ENCODE results near the gene TNXB.
"Not testable (repeated sequence)": the region's sequence is repeated elsewhere in the genome, so short reads cannot be mapped to it uniquely, and the experiment has no call there.

TNXB gene

DNA sequence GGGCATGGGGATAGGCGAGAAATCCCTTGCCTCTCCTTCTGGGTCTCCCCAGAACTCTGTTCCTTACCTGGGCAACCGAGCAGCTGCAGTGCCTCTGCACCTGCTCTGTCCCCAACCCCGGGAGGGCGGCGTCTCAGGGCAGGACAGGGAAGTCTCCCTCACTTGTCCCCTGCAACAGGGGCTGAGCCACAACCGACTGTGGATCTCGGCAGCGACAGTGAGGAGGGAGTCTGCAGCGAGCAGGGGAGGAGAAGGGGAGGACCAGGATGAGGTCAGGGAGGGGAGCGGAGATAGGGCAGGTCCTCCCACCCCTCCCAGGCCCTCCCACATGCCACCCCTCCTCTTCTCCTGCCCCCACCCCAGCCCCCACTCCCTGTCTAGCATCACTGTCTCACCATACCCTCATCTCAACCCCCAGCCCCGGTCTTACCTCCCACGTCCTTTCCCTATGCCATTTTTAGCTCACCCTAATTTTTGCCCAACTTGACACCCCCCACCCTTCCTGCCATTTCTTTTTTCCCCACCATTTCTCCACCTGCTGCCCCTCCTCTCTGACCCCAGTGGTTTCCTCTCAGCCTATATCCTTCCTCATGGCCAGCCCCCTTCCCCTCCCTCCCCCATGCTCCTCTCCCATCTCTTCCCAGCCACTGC lies at the start of gene TNXB:
TSS of gene TNXB (minus strand) at position 225 of the 651 bp plus-strand sequence. CDS start 11,140 bp downstream, outside the sequence.
- no peak for DNase-seq

DNA sequence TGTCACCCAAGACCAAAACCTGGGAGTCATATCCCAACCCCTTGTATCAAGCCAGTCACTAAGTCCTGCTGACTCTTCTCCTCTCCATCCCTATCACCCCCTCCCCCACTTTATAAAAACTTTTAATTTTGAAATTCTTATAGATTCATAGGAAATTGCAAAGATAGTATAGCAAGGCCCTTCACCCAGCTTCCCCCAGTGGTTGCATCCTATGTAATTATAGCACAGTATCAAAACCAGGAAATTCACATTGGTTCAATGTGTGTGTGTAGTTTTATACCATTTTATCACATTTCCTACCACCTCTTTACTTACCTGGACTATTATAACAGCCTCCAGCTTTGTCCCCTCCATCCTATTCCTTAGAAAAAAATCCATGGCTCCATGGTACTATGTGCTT lies 48.9 kb upstream of the TNXB start:
- DNase-seq = no peak

DNA sequence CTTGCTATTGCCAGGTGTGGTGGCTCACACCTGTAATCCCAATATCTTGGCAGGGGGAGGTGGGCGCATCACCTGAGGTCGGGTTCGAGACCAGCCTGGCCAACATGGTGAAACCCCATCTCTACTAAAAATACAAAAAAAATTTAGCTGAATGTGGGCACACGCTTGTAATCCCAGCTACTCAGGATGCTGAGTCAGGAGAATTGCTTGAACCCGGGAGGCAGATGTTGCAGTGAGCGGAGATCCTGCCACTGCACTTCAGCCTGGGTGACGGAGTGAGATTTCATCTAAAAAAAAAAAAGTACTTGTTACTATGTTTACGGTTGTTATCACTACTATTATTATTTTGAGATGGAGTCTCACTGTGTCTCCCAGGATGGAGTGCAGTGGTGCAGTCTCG lies 47.8 kb upstream of the TNXB start:
- no peak for DNase-seq

GRCh38 chr6:32154514-32155161 lies 45.5 kb upstream of the TNXB start:
- peak; percentile 73 for DNase-seq

DNA sequence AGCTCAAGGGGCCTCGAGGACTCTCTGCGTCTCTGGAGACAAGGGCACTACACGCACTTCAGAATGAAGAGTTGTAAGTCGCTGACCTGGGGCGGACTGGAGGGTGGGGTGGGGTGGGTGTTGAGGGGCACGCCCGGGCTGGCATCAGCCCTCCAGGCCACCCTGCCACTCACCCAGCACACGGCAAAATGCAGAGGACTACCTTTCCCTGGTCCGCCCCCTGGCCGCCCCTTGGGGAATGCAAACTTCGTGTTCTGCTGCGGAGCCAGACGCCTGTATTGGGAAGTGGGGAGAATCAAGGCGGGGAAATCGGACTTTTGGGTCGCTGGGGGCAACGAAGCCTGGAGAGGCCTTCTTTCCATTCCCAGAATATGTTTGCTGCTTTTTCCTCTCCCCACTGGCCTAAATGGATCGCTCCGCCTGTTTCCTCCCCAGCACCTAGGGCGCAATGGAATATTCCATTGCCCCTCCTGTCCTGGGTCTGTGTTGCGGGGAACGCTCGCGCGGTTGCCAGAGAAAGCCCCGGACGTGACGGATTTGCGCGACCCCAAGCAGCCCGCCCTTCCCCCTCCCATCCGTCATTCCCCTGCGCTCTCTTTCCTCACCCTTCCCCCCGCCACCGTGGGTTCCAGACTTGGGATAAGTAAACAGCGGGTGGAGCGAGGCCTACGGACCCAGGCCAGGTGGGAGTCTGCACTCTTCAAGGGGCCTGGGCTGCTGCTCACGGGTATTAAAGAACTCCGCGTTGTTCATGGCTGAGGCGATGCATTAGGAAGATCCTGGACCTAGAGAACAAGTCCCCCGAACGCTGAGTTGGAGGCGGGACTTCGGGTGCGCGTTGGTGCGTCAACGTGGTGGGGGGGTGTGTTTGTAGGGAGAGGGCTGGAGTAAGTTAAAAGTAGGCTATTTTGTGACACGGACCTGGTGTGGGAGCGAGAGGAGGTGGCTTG lies 44.7 kb upstream of the TNXB start, which contains the start of gene PPT2:
TSS of gene PPT2 (plus strand) at position 578 of the 950 bp plus-strand sequence. CDS start 454 bp downstream, outside the sequence.
- peak; percentile 83 for DNase-seq

DNA sequence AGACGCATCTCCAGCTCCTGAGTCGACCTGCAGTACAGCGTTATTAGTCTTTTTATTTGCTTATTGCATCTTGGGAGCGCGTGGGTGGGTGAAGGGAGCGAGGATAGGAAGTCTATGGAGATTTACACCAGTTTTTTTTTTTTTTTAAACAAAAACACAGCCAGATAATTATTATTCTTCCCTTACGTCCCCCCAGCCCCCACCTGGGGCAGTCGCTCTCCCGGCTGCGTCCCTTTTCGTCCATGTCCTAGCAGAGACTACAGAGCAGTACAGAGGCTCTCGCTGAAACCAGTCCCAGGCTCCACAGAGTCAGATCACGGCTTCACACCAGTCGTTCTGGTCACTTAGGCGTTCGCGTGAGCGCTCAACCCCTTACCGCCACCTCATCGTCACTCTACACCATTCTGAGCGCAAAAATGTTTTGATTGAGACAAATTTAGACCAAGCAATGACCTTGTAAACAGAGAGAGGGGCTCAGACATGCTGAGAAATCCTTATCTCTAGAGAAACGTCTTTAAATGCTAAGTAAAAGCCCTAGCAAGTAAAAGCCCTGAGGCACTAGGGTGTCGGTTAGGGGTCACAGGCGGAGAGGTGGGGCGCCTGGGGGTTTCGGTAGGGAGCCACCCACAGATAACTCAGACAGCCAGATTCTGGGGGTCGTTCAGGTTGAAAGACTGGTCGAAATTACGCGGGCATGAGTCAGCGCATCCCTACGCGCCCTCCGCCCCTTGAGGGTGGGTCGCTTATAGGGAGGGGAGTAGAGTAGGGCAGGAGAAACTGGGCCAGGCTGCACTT lies 43.8 kb upstream of the TNXB start:
- DNase-seq = peak; percentile 54

- DNase-seq = no peak
Measured at GRCh38 chr6:32151863-32152768, 43.0 kb upstream of the TNXB start, which contains the start of gene PRRT1. Gene PRRT1 (minus strand): TSS chr6:32151939. CDS start chr6:32151827, 112 bp downstream.

GRCh38 chr6:32151181-32151862 lies 42.2 kb upstream of the TNXB start:
- DNase-seq = no peak

DNA sequence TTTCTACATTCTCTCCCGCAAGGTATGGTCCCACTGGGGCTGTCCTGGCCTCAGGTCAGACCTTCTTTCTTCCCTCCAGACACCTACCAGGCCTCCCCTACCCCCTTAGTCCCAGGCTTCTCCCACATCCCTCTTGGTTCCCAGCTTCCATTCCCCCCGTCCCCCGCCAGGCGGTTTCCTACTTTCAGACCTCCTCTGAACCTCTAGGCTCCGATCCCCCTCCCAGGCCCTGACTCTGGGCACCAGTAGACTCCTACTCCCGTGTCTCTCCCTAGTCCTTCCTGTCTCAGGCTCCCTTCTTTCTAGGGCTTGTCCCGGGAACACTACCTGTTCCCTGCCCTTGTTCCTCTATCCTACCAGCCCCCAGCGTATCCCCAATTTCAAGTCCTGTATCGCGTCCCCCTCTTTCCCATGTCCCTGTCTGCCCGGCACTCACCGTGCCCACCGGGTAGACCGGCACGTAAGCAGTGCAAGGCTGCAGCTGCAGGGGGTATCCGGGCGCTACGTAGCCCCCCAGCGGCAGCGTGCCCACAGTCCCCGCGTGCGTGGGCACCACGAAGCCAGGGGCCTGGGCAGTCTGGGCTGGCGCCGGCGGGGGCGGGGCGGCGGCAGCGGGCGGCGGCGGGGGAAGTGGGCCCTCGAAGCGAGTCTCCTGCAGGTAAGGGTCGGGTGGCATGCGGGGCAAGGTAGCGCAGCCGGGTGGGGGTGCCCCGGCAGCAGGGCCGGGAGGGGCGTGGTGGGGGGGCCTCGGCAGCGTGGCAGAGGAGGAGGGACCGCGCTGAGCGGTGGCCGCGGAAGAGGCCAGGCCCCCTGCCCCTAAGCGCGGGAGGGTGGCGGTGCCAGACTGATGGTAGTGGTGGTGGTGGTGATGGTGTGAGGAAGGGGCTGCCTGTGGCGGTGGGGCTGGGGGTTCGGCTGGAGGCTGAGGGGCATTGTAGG lies 41.1 kb upstream of the TNXB start:
- DNase-seq = no peak

GRCh38 chr6:32149092-32149755 lies 40.1 kb upstream of the TNXB start:
- no peak for DNase-seq

- DNase-seq = no peak
Measured at GRCh38 chr6:32148289-32149091, 39.4 kb upstream of the TNXB start.

GRCh38 chr6:32147401-32148132 lies 38.4 kb upstream of the TNXB start:
- no peak for DNase-seq

GRCh38 chr6:32146687-32147086 lies 37.5 kb upstream of the TNXB start:
- DNase-seq = no peak

GRCh38 chr6:32146287-32146686 lies 37.1 kb upstream of the TNXB start:
- no peak for DNase-seq

DNA sequence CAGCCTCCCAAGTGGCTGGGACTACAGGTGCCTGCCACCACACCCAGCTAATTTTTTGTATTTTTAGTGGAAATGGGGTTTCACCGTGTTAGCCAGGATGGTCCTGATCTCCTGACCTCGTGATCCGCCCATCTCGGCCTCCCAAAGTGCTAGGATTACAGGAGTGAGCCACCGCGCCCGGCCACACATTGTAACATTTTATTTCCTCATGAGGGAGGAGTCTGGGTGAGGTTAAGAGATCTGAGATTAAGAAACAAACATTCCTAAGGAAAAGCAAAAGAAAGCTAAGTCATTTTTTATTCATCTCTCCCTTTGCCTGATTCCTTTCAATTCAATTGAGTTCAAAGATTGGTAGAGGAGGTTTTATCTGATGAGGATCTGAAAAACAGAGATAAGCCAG lies 35.1 kb upstream of the TNXB start:
- DNase-seq = not testable (repeated sequence)

GRCh38 chr6:32140420-32141046 lies 31.4 kb upstream of the TNXB start:
- DNase-seq = no peak

- DNase-seq = no peak
Measured at GRCh38 chr6:32139590-32139989, 30.5 kb upstream of the TNXB start.
